ENCODE measurements around the gene RBBP5.

RBBP5 gene

GRCh38 chr1:205066141-205066818, 55.5 kb downstream of the RBBP5 start:
- no peak for TF ChIP-seq CTCF (IDR thresholded peaks at IDR 0.05; ENCODE audit: low read depth, low read length, missing control alignments)
- no peak for DNase-seq (ENCODE audit: extremely low read depth, low read depth)

GRCh38 chr1:205065666-205066065, 56.1 kb downstream of the RBBP5 start:
- DNase-seq (ENCODE audit: extremely low read depth, low read depth) = no peak
- TF ChIP-seq CTCF (IDR thresholded peaks at IDR 0.05; ENCODE audit: low read depth, low read length, missing control alignments) = no peak
- H3K4me3 ChIP-seq (replicated peaks; ENCODE audit: low read depth, low read length) = no peak overlapping the region

More at GRCh38 chr1:205066141-205066818, 55.5 kb downstream of the RBBP5 start:
- H3K4me3 ChIP-seq (replicated peaks; ENCODE audit: low read depth, low read length) = no peak overlapping the region

GRCh38 chr1:205064741-205065316, 56.9 kb downstream of the RBBP5 start:
- no peak for TF ChIP-seq CTCF (IDR thresholded peaks at IDR 0.05; ENCODE audit: low read depth, low read length, missing control alignments)

GRCh38 chr1:205064301-205064700, 57.5 kb downstream of the RBBP5 start:
- H3K4me3 ChIP-seq (replicated peaks; ENCODE audit: low read depth, low read length) = no peak overlapping the region
- TF ChIP-seq CTCF (IDR thresholded peaks at IDR 0.05; ENCODE audit: low read depth, low read length, missing control alignments) = no peak
- DNase-seq (ENCODE audit: extremely low read depth, low read depth) = no peak

More at GRCh38 chr1:205064741-205065316, 56.9 kb downstream of the RBBP5 start:
- no peak for DNase-seq (ENCODE audit: extremely low read depth, low read depth)
- no peak overlapping the region for H3K4me3 ChIP-seq (replicated peaks; ENCODE audit: low read depth, low read length)

GRCh38 chr1:205062895-205063294, 58.9 kb downstream of the RBBP5 start:
- no peak for DNase-seq (ENCODE audit: extremely low read depth, low read depth)
- no peak for TF ChIP-seq CTCF (IDR thresholded peaks at IDR 0.05; ENCODE audit: low read depth, low read length, missing control alignments)
- no peak overlapping the region for H3K4me3 ChIP-seq (replicated peaks; ENCODE audit: low read depth, low read length)

- H3K4me3 ChIP-seq (replicated peaks; ENCODE audit: low read depth, low read length) = no peak overlapping the region
- DNase-seq (ENCODE audit: extremely low read depth, low read depth) = no peak
- TF ChIP-seq CTCF (IDR thresholded peaks at IDR 0.05; ENCODE audit: low read depth, low read length, missing control alignments) = no peak
Observed at GRCh38 chr1:205062319-205062718, 59.5 kb downstream of the RBBP5 start.

Data from HFF-Myc (cell line).